Measurements from ENCODE around the gene PPA1.
"Not testable (repeated sequence)": the region's sequence is repeated elsewhere in the genome, so short reads cannot be mapped to it uniquely, and the experiment has no call there.

The PPA1 gene

DNA sequence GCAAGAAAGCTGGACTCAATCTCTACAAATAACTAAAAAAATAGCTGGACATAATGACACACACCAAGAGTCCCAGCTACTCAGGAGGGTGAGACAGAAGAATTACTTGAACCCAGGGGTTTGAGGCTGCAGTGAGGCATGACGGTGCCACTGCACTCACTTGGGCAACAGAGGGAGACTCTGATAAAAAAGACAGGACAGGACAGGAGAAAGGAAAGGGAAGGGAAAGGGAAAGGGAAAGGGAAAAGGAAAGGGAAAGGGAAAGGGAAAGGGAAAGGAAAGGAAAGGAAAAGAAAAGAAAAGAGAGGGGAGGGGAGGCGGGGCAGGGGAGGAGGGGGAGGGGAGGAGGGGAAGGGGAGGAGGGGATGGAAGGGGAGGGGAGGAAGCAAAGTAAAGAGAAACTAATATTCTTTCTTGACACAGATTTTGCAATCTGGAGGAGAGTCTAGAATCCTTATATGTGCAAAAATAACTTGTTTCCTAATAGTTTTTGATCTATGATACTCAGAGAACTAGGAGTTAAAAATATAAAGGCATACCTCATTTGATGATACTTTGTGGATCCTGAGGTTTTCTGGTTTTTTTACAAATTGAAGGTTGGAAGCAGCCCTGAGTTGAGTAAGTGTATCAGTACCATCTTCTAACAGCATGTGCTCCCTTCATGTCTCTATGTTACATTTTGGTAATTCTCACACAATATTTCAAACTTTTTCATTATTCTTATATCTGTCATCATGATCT, 70.9 kb downstream of the PPA1 start:
- Mint-ChIP-seq H3K36me3 (ENCODE audit: low read depth) (peaks cover 36% of the 10 kb centered on the region), H3K27me3 (ENCODE audit: low read depth) (no peaks in the 10 kb centered on the region), H3K4me1 (peaks cover 43% of the 10 kb centered on the region), H3K4me3 (no peak overlapping the region), H3K9me3 (no peaks in the 10 kb centered on the region), H3K27ac (peak overlapping the region in 1 of 3 experiments; percentile 15)
- TF ChIP-seq, protein P1, sequence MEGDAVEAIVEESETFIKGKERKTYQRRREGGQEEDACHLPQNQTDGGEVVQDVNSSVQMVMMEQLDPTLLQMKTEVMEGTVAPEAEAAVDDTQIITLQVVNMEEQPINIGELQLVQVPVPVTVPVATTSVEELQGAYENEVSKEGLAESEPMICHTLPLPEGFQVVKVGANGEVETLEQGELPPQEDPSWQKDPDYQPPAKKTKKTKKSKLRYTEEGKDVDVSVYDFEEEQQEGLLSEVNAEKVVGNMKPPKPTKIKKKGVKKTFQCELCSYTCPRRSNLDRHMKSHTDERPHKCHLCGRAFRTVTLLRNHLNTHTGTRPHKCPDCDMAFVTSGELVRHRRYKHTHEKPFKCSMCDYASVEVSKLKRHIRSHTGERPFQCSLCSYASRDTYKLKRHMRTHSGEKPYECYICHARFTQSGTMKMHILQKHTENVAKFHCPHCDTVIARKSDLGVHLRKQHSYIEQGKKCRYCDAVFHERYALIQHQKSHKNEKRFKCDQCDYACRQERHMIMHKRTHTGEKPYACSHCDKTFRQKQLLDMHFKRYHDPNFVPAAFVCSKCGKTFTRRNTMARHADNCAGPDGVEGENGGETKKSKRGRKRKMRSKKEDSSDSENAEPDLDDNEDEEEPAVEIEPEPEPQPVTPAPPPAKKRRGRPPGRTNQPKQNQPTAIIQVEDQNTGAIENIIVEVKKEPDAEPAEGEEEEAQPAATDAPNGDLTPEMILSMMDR (IDR thresholded peaks at IDR 0.05; ENCODE audit: unreplicated experiment in 3 of 3) = no peak

- Mint-ChIP-seq H3K4me1 (peaks cover 35% of the 10 kb centered on the region), H3K27me3 (ENCODE audit: low read depth) (no peaks in the 10 kb centered on the region), H3K4me3 (no peak overlapping the region), H3K36me3 (ENCODE audit: low read depth) (peaks cover 48% of the 10 kb centered on the region), H3K9me3 (no peaks in the 10 kb centered on the region), H3K27ac (no peak overlapping the region)
- TF ChIP-seq, protein P1 (IDR thresholded peaks at IDR 0.05; ENCODE audit: unreplicated experiment in 3 of 3) = no peak
Observed at GRCh38 chr10:70160798-70161197, 72.4 kb downstream of the PPA1 start.

DNA sequence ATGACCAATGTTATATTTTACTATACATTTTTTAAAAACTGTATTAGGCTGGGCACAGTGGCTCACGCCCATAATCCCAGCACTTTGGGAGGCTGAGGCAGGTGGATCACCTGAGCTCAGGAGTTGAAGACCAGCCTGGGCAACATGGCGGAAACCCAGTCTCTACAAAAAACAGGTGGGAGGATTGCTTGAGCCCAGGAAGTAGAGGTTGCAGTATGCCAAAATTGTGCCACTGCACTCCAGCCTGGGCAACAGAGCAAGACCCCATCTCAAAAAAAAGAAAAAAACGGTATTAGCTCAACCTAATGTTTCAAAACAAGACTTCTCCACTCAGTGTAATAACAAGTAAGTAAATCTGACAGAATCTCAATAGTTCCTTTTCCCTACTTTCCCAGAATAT, 73.9 kb downstream of the PPA1 start:
- H3K27ac Mint-ChIP-seq; H3K27me3 Mint-ChIP-seq (ENCODE audit: low read depth); H3K4me3 Mint-ChIP-seq; H3K9me3 Mint-ChIP-seq: not testable (repeated sequence)
- Mint-ChIP-seq H3K36me3 (ENCODE audit: low read depth) (peaks cover 53% of the 10 kb centered on the region), H3K4me1 (peaks cover 30% of the 10 kb centered on the region)

DNA sequence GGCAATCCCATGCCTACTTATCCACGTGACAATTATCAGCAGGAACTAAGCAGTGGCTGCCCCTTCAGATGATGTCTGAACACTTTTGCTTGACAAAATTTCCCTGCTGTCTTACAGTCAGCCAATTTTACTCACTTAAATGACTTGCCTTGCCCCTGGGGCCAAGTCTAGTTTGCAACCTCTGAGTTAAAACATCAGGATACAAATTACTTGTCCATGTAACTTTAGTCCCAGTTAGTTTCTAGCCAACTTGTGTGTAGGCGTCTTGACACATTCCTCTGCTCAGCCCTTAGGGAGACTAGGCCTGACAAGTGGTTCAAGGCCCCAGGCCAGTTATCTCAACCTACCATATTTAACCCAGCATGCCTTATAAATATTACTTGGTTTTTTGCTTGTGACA, 75.1 kb downstream of the PPA1 start:
- peaks cover 21% of the 10 kb centered on the region for H3K4me1 Mint-ChIP-seq
- H3K4me3 Mint-ChIP-seq = no peak overlapping the region
- H3K36me3 Mint-ChIP-seq (ENCODE audit: low read depth) = peaks cover 58% of the 10 kb centered on the region
- no peaks in the 10 kb centered on the region for H3K9me3 Mint-ChIP-seq
- TF ChIP-seq, protein P1 (IDR thresholded peaks at IDR 0.05; ENCODE audit: unreplicated experiment in 3 of 3) = no peak
- H3K27me3 Mint-ChIP-seq (ENCODE audit: low read depth) = no peaks in the 10 kb centered on the region
- peak overlapping the region in 1 of 3 experiments; percentile 31 for H3K27ac Mint-ChIP-seq

DNA sequence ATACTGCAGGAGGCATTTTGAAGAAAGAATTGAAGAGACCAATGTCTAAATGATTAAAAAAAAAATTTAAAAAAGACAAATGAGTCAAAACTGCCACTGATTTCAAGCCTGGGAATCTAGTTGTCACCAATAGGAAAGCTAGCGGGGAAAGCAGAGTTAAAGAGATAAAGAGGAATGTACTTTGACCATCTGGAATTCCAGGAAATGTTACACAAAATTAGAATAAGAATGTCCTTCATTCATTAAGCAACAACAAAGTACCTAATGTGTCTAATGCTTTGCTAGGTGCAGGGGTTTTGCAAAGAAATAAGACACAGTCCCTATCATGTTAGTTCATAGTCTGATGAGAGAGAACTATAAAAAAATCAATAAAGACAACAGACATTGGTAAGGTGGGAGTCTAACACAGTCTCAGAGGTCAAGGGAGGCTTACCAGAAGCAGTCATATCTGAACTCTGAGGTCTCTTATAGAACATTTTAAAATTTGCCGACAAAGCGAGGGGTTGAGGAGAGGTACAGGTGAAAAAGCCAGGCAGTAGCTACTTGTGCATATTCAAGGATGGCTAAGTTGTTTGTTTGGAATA, 77.9 kb downstream of the PPA1 start:
- H3K27ac Mint-ChIP-seq = peak overlapping the region in 1 of 3 experiments; percentile 12
- no peaks in the 10 kb centered on the region for H3K27me3 Mint-ChIP-seq (ENCODE audit: low read depth)
- H3K4me3 Mint-ChIP-seq = no peak overlapping the region
- no peaks in the 10 kb centered on the region for H3K9me3 Mint-ChIP-seq
- H3K4me1 Mint-ChIP-seq = peaks cover 9% of the 10 kb centered on the region
- TF ChIP-seq, protein P1 (IDR thresholded peaks at IDR 0.05; ENCODE audit: unreplicated experiment in 3 of 3) = no peak
- peaks cover 76% of the 10 kb centered on the region for H3K36me3 Mint-ChIP-seq (ENCODE audit: low read depth)
